ENCODE data around the gene CACNB3. TPM values are rescaled to one million over a fixed set of nuclear protein-coding genes. Genes with fewer than 3 reads are reported as not detected.

Gene CACNB3
- total and polyA plus RNA-seq, 2 donors (not counting 1 experiment from before 2014, with no cell fraction given): 1.6 to 4.0 TPM

GRCh38 chr12:48788854-48789775 is 29.2 kb upstream of the CACNB3 start, which contains the start of gene ADCY6:
ADCY6 (minus strand) TSS chr12:48789089; CDS start chr12:48783434, 5,655 bp downstream.
- WGBS (ENCODE audit: insufficient coverage): under 1% methylated on average over 80 of the region's 86 CpGs
- peak; percentile 34 for DNase-seq
- peak; percentile 14 for ATAC-seq (ENCODE audit: low read depth)
- peaks cover 0 to 5% (median 0%) of the 10 kb centered on the region in 3 donors for H3K9me3 ChIP-seq (ENCODE audit: control extremely low read depth in 1 of 3, control insufficient read depth in 2 of 3, insufficient read depth in 1 of 3, low read length in 2 of 3)
- H3K27ac ChIP-seq (ENCODE audit: low read length in 2 of 2): no peak within 1 kb of the TSS
- H3K36me3 ChIP-seq (replicated peaks in 1 of 2; ENCODE audit: control extremely low read depth in 1 of 2, control insufficient read depth in 1 of 2, extremely low read depth in 1 of 2, insufficient read depth in 2 of 2, low read length in 1 of 2): no peaks in the 10 kb centered on the region
- H3K4me1 ChIP-seq (ENCODE audit: control insufficient read depth in 2 of 2, insufficient read depth in 2 of 2, low read length in 2 of 2): peaks cover 14 to 16% of the 10 kb centered on the region in 2 donors
- ChIA-PET POLR2A (interaction anchor here (0.5 to 0.6 kb wide), 2 partner anchors 37 to 115 kb away, joined by 3 to 5 read pairs; a partner anchor contains a TSS), CTCF (interaction anchor here (0.5 to 0.6 kb wide), 2 partner anchors 971 to 1354 kb away, joined by 3 to 4 read pairs; no protein-coding TSS in a partner anchor)
- H2AFZ ChIP-seq (ENCODE audit: insufficient read depth, low read depth, low read length, poor library complexity, severe bottlenecking): no peak within 1 kb of the TSS
- TF ChIP-seq CTCF (IDR thresholded peaks at IDR 0.05): no peak
- Mint-ChIP-seq H3K4me1 (peaks cover 18% of the 10 kb centered on the region), H3K27ac (no peak within 1 kb of the TSS), H3K9me3 (ENCODE audit: insufficient read depth) (no peaks in the 10 kb centered on the region), H3K4me3 (peak within 1 kb of the TSS; percentile 84), H3K27me3 (peaks cover 53% of the 10 kb centered on the region)
- H4K20me1 ChIP-seq (ENCODE audit: control insufficient read depth, insufficient read depth, low read length, poor library complexity, severe bottlenecking): no peaks in the 10 kb centered on the region
- peak within 1 kb of the TSS in 4 of 5 experiments; percentile 26 to 60 (median 47) for H3K4me3 ChIP-seq (ENCODE audit: control extremely low read depth in 1 of 5, extremely low read depth in 1 of 5, insufficient read depth in 1 of 5, low read depth in 2 of 5, low read length in 4 of 5)
- peaks cover 0 to 33% (median 13%) of the 10 kb centered on the region in 4 experiments for H3K27me3 ChIP-seq (replicated peaks in 1 of 4; ENCODE audit: control extremely low read depth in 1 of 4, control insufficient read depth in 3 of 4, insufficient read depth in 4 of 4, low read length in 3 of 4)
- intact Hi-C loops (cut with micrococcal nuclease): no loop called here
- H3K79me2 ChIP-seq (ENCODE audit: control insufficient read depth, insufficient read depth, low read length): no peaks in the 10 kb centered on the region
- peak within 1 kb of the TSS; percentile 61 for H3K9ac ChIP-seq (ENCODE audit: low read length)
- peak within 1 kb of the TSS; percentile 91 for H3K4me2 ChIP-seq (replicated peaks; ENCODE audit: low read depth, low read length, poor library complexity, severe bottlenecking)

GRCh38 chr12:48789858-48790326 is 28.4 kb upstream of the CACNB3 start:
- no peak for ATAC-seq (ENCODE audit: low read depth)
- Histone ChIP-seq H3K27me3 (replicated peaks in 1 of 4; ENCODE audit: control extremely low read depth in 1 of 4, control insufficient read depth in 3 of 4, insufficient read depth in 4 of 4, low read length in 3 of 4) (peaks cover 0 to 33% (median 13%) of the 10 kb centered on the region in 4 experiments), H2AFZ (ENCODE audit: insufficient read depth, low read depth, low read length, poor library complexity, severe bottlenecking) (no peak overlapping the region), H3K9me3 (ENCODE audit: control extremely low read depth in 1 of 3, control insufficient read depth in 2 of 3, insufficient read depth in 1 of 3, low read length in 2 of 3) (peaks cover 0 to 5% (median 0%) of the 10 kb centered on the region in 3 donors), H3K27ac (ENCODE audit: low read length in 2 of 2) (no peak overlapping the region), H3K4me3 (ENCODE audit: control extremely low read depth in 1 of 5, extremely low read depth in 1 of 5, insufficient read depth in 1 of 5, low read depth in 2 of 5, low read length in 4 of 5) (no peak overlapping the region), H3K4me2 (replicated peaks; ENCODE audit: low read depth, low read length, poor library complexity, severe bottlenecking) (peak overlapping the region; percentile 91), H3K36me3 (replicated peaks in 1 of 2; ENCODE audit: control extremely low read depth in 1 of 2, control insufficient read depth in 1 of 2, extremely low read depth in 1 of 2, insufficient read depth in 2 of 2, low read length in 1 of 2) (no peaks in the 10 kb centered on the region), H3K79me2 (ENCODE audit: control insufficient read depth, insufficient read depth, low read length) (no peaks in the 10 kb centered on the region), H3K4me1 (ENCODE audit: control insufficient read depth in 2 of 2, insufficient read depth in 2 of 2, low read length in 2 of 2) (peaks cover 14 to 16% of the 10 kb centered on the region in 2 donors), H3K9ac (ENCODE audit: low read length) (no peak overlapping the region), H4K20me1 (ENCODE audit: control insufficient read depth, insufficient read depth, low read length, poor library complexity, severe bottlenecking) (no peaks in the 10 kb centered on the region)
- no peak for DNase-seq
- intact Hi-C loops (cut with micrococcal nuclease): no loop called here
- Mint-ChIP-seq H3K4me1 (peaks cover 20% of the 10 kb centered on the region), H3K9me3 (ENCODE audit: insufficient read depth) (no peaks in the 10 kb centered on the region), H3K27me3 (peaks cover 48% of the 10 kb centered on the region), H3K4me3 (peak overlapping the region; percentile 78), H3K27ac (no peak overlapping the region)
- ChIA-PET CTCF (interaction anchor here (0.6 kb wide), 1 partner anchor 971 kb away, joined by 4 read pairs; no protein-coding TSS in a partner anchor), POLR2A (interaction anchor here (0.5 kb wide), 1 partner anchor 38 kb away, joined by 5 read pairs; no protein-coding TSS in a partner anchor)
- WGBS (ENCODE audit: insufficient coverage): 10% methylated on average over 3 of the region's 4 CpGs
- no peak for TF ChIP-seq EZH2 (IDR thresholded peaks at IDR 0.05; ENCODE audit: borderline replicate concordance, insufficient read depth, low read depth, low read length, poor library complexity, severe bottlenecking)
